IMR-90 (cell line): ENCODE data around the gene UBE2A.

Source experiments
- BHLHE40 ChIP-seq: fragments of 150-350 bp; IDR thresholded peaks from 2 replicates; pipeline ENCODE4 v1.6.1; 2016; ENCODE audit warnings: mild to moderate bottlenecking, low read depth, low read length
- CEBPB ChIP-seq: IDR thresholded peaks from 2 replicates; pipeline ENCODE4 v1.6.1; 2012; ENCODE audit warnings: low read depth, low read length, improper control_type of control experiment
- FOS ChIP-seq: fragments of 150-350 bp; IDR thresholded peaks from 2 replicates; pipeline ENCODE4 v1.6.1; 2016; ENCODE audit warnings: low read depth, low read length
- MAFK ChIP-seq: IDR thresholded peaks from 2 replicates; pipeline ENCODE4 v1.6.1; 2012; ENCODE audit warnings: low read depth, low read length, improper control_type of control experiment
- MXI1 ChIP-seq: IDR thresholded peaks from 2 replicates; pipeline ENCODE4 v1.6.1; 2012; ENCODE audit warnings: low read depth, mild to moderate bottlenecking, low read length, moderate library complexity, borderline replicate concordance
- POLR2A ChIP-seq: IDR thresholded peaks from 2 replicates; pipeline ENCODE4 v1.6.1; 2012; ENCODE audit warnings: mild to moderate bottlenecking, low read depth, low read length
- RAD21 ChIP-seq: IDR thresholded peaks from 2 replicates; pipeline ENCODE4 v1.6.1; 2012; ENCODE audit warnings: low read length, improper control_type of control experiment
- RCOR1 ChIP-seq: IDR thresholded peaks from 2 replicates; pipeline ENCODE4 v1.6.1; 2012; ENCODE audit warnings: mild to moderate bottlenecking, low read length, improper control_type of control experiment; ENCODE audit not compliant: insufficient replicate concordance
- RFX5 ChIP-seq: IDR thresholded peaks from 2 replicates; pipeline ENCODE4 v1.8.0; 2012; ENCODE audit warnings: low read depth, mild to moderate bottlenecking, low read length, moderate library complexity
- TF ChIP-seq, protein P1 (sequence below): conservative IDR thresholded peaks from 2 replicates; pipeline ENCODE4 v1.5.1; 2012; ENCODE audit warnings: mild to moderate bottlenecking, low read depth, low read length, improper control_type of control experiment

DNA sequence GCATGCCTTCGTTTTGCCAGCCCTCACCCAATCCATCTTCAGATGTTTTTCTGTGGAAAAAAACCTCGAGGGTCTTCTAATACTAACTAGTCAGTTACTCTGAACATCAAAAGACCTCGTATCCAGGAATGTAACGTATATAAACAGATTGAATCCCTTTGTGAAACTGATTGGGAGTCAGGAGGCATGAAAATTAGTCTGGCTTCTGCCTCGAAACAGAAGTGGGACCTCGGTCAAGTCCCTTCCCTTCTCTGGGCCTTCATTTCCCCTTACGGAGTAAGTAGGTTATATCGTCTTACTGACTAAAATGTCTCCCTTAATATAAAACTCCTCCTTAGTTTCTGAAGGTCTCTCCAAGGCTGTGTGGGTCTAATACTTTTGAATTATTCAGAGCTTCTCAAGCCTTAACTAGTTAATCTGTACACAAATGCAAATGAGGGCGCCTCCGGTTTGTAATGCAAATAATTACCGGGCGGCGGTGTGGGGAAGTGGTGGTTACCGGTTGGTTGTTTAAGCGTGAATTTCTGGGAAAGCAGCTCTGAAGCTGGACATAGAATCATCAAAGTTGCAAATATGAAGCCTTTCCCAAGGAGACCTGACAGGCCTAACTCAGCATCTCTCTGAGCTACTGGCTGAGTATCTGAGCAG is 43.3 kb downstream of the UBE2A start:
- no peak for TF ChIP-seq RAD21
- TF ChIP-seq, protein P1, sequence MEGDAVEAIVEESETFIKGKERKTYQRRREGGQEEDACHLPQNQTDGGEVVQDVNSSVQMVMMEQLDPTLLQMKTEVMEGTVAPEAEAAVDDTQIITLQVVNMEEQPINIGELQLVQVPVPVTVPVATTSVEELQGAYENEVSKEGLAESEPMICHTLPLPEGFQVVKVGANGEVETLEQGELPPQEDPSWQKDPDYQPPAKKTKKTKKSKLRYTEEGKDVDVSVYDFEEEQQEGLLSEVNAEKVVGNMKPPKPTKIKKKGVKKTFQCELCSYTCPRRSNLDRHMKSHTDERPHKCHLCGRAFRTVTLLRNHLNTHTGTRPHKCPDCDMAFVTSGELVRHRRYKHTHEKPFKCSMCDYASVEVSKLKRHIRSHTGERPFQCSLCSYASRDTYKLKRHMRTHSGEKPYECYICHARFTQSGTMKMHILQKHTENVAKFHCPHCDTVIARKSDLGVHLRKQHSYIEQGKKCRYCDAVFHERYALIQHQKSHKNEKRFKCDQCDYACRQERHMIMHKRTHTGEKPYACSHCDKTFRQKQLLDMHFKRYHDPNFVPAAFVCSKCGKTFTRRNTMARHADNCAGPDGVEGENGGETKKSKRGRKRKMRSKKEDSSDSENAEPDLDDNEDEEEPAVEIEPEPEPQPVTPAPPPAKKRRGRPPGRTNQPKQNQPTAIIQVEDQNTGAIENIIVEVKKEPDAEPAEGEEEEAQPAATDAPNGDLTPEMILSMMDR, result no peak
- no peak for TF ChIP-seq RFX5
- TF ChIP-seq POLR2A, result no peak
- no peak for TF ChIP-seq FOS
- no peak for TF ChIP-seq CEBPB
- no peak for TF ChIP-seq MAFK
- TF ChIP-seq BHLHE40, result no peak
- TF ChIP-seq RCOR1, result no peak
- TF ChIP-seq MXI1, result no peak
